ENCODE results near the gene COL6A6. TPM values are rescaled to one million over a fixed set of nuclear protein-coding genes. Genes with fewer than 3 reads are reported as not detected.
"Not testable (repeated sequence)": the region's sequence is repeated elsewhere in the genome, so short reads cannot be mapped to it uniquely, and the experiment has no call there.

COL6A6 gene
- polyA plus RNA-seq, 1 experiment: not detected

DNA sequence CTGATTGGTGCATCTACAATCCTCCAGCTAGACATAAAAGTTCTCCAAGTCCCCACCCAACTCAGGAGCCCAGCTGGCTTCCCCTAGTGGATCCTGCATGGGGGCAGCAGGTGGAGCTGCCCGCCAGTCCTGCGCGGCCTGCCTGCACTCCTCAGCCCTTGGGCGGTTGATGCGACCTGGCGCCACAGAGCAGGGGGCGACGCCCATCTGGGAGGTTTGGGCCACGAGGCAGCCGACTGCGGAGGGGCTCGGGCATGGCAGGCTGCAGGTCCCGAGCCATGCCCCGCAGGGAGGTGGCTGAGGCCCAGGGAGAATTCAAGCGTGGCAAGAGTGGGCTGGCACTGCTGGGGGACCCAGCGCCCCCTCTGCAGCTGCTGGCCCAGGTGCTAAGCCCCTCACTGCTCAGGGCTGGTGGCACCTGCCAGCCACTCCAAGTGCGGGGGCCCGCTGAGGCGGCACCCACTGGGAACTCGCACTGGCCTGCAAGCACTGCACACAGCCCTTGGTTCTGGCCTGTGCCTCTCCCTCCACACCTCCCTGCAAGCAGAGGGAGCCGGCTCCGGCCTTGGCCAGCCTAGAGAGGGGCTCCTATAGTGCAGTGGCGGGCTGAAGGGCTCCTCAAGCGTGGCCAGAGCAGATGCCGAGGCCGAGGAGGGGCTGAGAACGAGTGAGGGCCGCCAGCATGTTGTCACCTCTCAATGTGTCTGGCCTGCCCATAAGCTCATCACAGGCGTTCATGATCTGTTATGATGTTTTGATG, 30.1 kb downstream of the COL6A6 start:
- Histone ChIP-seq H3K27ac (ENCODE audit: low read depth, low read length) (no peak overlapping the region), H3K4me3 (ENCODE audit: low read depth, low read length) (no peak overlapping the region), H3K9me3 (ENCODE audit: control insufficient read depth, insufficient read depth, low read length) (peaks cover 7% of the 10 kb centered on the region; the same call in 1 of the 2 replicates), H3K27me3 (ENCODE audit: control insufficient read depth, insufficient read depth, low read length) (no peaks in the 10 kb centered on the region)
- no peak for DNase-seq (ENCODE audit: low read depth, low spot score)
- POLR2A ChIA-PET: no interaction called here
- TF ChIP-seq CTCF (IDR thresholded peaks at IDR 0.05; ENCODE audit: low read depth, low read length): no peak
- CTCF ChIA-PET: no interaction called here

DNA sequence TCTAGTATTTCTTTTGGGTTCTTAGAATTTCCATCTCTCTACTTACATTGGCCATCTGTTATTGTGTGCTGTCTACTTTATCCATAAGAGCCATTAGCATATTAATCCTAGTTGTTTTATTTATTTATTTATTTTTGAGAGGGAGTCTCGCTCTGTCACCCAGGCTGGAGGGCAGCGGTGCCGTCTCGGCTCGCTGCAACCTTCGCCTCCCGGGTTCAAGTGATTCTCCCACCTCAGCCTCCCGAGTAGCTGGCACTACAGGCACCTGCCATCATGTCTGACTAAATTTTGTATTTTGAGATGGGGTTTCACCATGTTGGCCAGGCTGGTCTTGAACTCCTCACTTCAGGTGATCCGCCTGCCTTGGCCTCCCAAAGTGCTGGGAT, 30.7 kb downstream of the COL6A6 start:
- DNase-seq (ENCODE audit: low read depth, low spot score); H3K9me3 ChIP-seq (ENCODE audit: control insufficient read depth, insufficient read depth, low read length); H3K27ac ChIP-seq (ENCODE audit: low read depth, low read length); H3K4me3 ChIP-seq (ENCODE audit: low read depth, low read length); H3K27me3 ChIP-seq (ENCODE audit: control insufficient read depth, insufficient read depth, low read length); POLR2A ChIA-PET: not testable (repeated sequence)
- CTCF ChIA-PET: interaction anchor here (1.0 kb wide), 1 partner anchor 9 kb away, joined by 3 read pairs; no protein-coding TSS in a partner anchor

DNA sequence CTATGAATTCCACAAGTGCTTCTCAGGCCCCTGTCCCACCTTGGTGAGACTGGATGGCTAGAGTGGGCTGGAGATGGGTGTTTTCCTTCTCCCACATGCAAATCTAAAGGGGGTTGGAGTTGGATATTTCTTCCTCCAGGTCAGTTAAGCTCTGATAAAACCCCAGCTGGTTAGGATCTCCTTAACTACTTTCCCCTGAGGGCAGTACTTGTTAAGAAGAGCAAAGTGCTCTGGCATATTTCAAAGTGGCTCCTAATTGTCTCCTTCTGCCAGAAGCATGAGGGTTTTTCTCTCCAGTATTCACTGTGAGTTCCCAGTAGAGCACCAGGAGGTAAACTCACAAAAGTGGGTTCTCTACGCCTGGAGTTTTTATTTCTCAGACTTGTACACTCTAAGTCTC, 31.4 kb downstream of the COL6A6 start:
- DNase-seq (ENCODE audit: low read depth, low spot score): no peak
- Histone ChIP-seq H3K4me3 (ENCODE audit: low read depth, low read length) (no peak overlapping the region), H3K9me3 (ENCODE audit: control insufficient read depth, insufficient read depth, low read length) (peaks cover 7% of the 10 kb centered on the region; the same call in 1 of the 2 replicates), H3K27ac (ENCODE audit: low read depth, low read length) (no peak overlapping the region), H3K27me3 (ENCODE audit: control insufficient read depth, insufficient read depth, low read length) (no peaks in the 10 kb centered on the region)
- no peak for TF ChIP-seq CTCF (IDR thresholded peaks at IDR 0.05; ENCODE audit: low read depth, low read length)
- ChIA-PET CTCF (interaction anchor here (0.5 to 1.0 kb wide), 2 partner anchors 10 to 563 kb away, joined by 3 read pairs; no protein-coding TSS in a partner anchor), POLR2A (no interaction called here)

DNA sequence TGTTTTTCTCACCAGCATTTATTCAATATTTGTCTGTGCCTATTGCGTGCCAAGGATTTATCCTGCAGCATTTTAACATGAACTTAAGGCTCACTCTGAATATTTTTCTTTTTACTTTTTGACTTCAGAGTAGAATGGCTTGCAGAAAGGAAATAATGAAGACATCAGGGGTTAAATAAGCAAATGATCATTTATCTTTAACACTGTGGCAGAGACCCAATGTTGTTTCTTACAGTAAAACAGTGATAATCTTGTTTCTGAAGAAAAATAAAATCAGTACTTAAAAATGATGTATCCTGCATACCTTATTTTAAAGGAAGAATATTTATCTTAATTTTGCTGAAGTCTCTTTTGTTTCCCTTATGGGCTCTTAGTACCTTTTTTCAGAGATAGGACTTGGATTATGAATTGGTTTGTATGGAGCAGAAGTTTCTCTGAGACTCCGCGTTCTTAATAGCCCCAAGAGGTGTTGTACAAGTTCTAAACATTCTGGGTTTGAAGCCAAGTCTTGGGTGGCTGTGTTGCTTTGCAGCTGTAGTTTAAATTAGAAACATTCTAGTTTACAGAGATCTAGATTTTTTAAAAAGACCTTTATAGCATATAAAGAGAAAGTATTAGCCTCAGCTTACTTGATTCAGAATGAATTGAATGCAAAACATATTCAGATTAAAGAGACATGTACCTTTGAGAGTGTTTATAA, 40.5 kb downstream of the COL6A6 start:
- DNase-seq (ENCODE audit: low read depth, low spot score): no peak
- ChIA-PET CTCF (interaction anchor here (0.6 kb wide), 1 partner anchor 51 kb away, joined by 5 read pairs; no protein-coding TSS in a partner anchor), POLR2A (no interaction called here)
- no peak overlapping the region for H3K4me3 ChIP-seq (ENCODE audit: low read depth, low read length)
- no peaks in the 10 kb centered on the region for H3K9me3 ChIP-seq (ENCODE audit: control insufficient read depth, insufficient read depth, low read length)
- peaks cover 2% of the 10 kb centered on the region for H3K27me3 ChIP-seq (ENCODE audit: control insufficient read depth, insufficient read depth, low read length)
- TF ChIP-seq CTCF (IDR thresholded peaks at IDR 0.05; ENCODE audit: low read depth, low read length): no peak
- no peak overlapping the region for H3K27ac ChIP-seq (ENCODE audit: low read depth, low read length)

- no peak overlapping the region for H3K4me3 ChIP-seq (ENCODE audit: low read depth, low read length)
- H3K27ac ChIP-seq (ENCODE audit: low read depth, low read length): no peak overlapping the region
- no peaks in the 10 kb centered on the region for H3K9me3 ChIP-seq (ENCODE audit: control insufficient read depth, insufficient read depth, low read length)
- no peak for TF ChIP-seq CTCF (IDR thresholded peaks at IDR 0.05; ENCODE audit: low read depth, low read length)
- CTCF ChIA-PET: interaction anchor here (1.1 kb wide), 1 partner anchor 9 kb away, joined by 3 read pairs; no protein-coding TSS in a partner anchor
- H3K27me3 ChIP-seq (ENCODE audit: control insufficient read depth, insufficient read depth, low read length): peaks cover 2% of the 10 kb centered on the region
- DNase-seq (ENCODE audit: low read depth, low spot score): no peak
- POLR2A ChIA-PET: no interaction called here
Observed at GRCh38 chr3:130558366-130558765, 41.4 kb downstream of the COL6A6 start.

All from AG04450 (cell line).